Neural progenitor cell (in vitro differentiated cells): ENCODE data around the gene GTPBP10. TPM values are rescaled to one million over a fixed set of nuclear protein-coding genes. Genes with fewer than 3 reads are reported as not detected.

ENCODE experiments used
- DNase-seq: peaks from one replicate; pipeline ENCODE4 v3.0.0-alpha.2; 2016; ENCODE audit warnings: low spot score
- H2AFZ ChIP-seq: fragments of 200-600 bp; sonication (generic); replicated peaks from 2 replicates; pipeline ENCODE4 v1.6.1; 2016; ENCODE audit warnings: antibody characterized with exemption
- H3F3A ChIP-seq: fragments of 200-600 bp; sonication (generic); 2 replicates; pipeline ENCODE4 v1.6.1; 2016; ENCODE audit warnings: antibody characterized with exemption, low read depth
- H3K27ac ChIP-seq: fragments of 200-600 bp; sonication (generic); 2 replicates; pipeline ENCODE4 v1.5.1; 2016; ENCODE audit warnings: mild to moderate bottlenecking
- H3K27me3 ChIP-seq: fragments of 200-600 bp; sonication (generic); 2 replicates; pipeline ENCODE4 v1.6.1; 2016; ENCODE audit warnings: mild to moderate bottlenecking, moderate library complexity
- H3K36me3 ChIP-seq: fragments of 200-600 bp; sonication (generic); 2 replicates; pipeline ENCODE4 v1.5.1; 2016
- H3K4me1 ChIP-seq: fragments of 200-600 bp; sonication (generic); 2 replicates; pipeline ENCODE4 v1.6.1; 2016; ENCODE audit warnings: mixed run types
- H3K4me2 ChIP-seq: fragments of 200-600 bp; sonication (generic); 2 replicates; pipeline ENCODE4 v1.6.1; 2016
- H3K4me3 ChIP-seq: fragments of 200-600 bp; sonication (generic); 2 replicates; pipeline ENCODE4 v1.5.1; 2016
- H3K79me2 ChIP-seq: fragments of 200-600 bp; sonication (generic); 2 replicates; pipeline ENCODE4 v1.6.1; 2016; ENCODE audit warnings: low read depth
- H3K9ac ChIP-seq: fragments of 200-600 bp; sonication (generic); 2 replicates; pipeline ENCODE4 v1.6.1; 2016
- H3K9me3 ChIP-seq: fragments of 200-600 bp; sonication (generic); 2 replicates; pipeline ENCODE4 v1.5.1; 2016; ENCODE audit warnings: low read depth
- H4K20me1 ChIP-seq: fragments of 200-600 bp; sonication (generic); 2 replicates; pipeline ENCODE4 v1.6.1; 2016; ENCODE audit warnings: low read depth
- H3K27ac Mint-ChIP-seq: 3 replicates; pipeline ENCODE4 v1.8.0; 2021; ENCODE audit warnings: mixed read lengths
- H3K27me3 Mint-ChIP-seq: 2 replicates; pipeline ENCODE4 v1.8.0; 2022; ENCODE audit warnings: low read depth, mild to moderate bottlenecking, inconsistent platforms, moderate library complexity, mixed read lengths; ENCODE audit not compliant: insufficient read depth
- H3K36me3 Mint-ChIP-seq: 3 replicates; pipeline ENCODE4 v1.8.0; 2021; ENCODE audit warnings: mixed read lengths
- H3K4me1 Mint-ChIP-seq: 3 replicates; pipeline ENCODE4 v1.8.0; 2021; ENCODE audit warnings: mixed read lengths
- H3K4me3 Mint-ChIP-seq: 3 replicates; pipeline ENCODE4 v1.8.0; 2021; ENCODE audit warnings: mild to moderate bottlenecking, moderate library complexity, mixed read lengths
- H3K9me3 Mint-ChIP-seq: 3 replicates; pipeline ENCODE4 v1.8.0; 2020; ENCODE audit warnings: mixed read lengths
- EZH2 ChIP-seq: fragments of 200-600 bp; sonication (generic); IDR thresholded peaks from 2 replicates; pipeline ENCODE4 v1.6.1; 2017; ENCODE audit warnings: antibody characterized with exemption, mild to moderate bottlenecking, moderate library complexity
- EZH2phosphoT487 ChIP-seq: fragments of 200-600 bp; sonication (generic); IDR thresholded peaks from 2 replicates; pipeline ENCODE4 v1.6.1; 2017; ENCODE audit warnings: antibody characterized with exemption
- total RNA-seq: library from RNA; depleted of rRNA; stranded (reverse); fragments of >200 nt; gene quantifications from 2 replicates; pipeline ENCODE4 v1.2.3, GENCODE V29; 2015; ENCODE audit warnings: low replicate concordance
- TF ChIP-seq, protein P1 (sequence below): fragments of 200-600 bp; sonication (generic); IDR thresholded peaks from 2 replicates; pipeline ENCODE4 v1.5.1; 2017; ENCODE audit warnings: antibody characterized with exemption, mild to moderate bottlenecking

GTPBP10 gene
- total RNA-seq, 1 donor from 2014 or later = 29.9 TPM

DNA sequence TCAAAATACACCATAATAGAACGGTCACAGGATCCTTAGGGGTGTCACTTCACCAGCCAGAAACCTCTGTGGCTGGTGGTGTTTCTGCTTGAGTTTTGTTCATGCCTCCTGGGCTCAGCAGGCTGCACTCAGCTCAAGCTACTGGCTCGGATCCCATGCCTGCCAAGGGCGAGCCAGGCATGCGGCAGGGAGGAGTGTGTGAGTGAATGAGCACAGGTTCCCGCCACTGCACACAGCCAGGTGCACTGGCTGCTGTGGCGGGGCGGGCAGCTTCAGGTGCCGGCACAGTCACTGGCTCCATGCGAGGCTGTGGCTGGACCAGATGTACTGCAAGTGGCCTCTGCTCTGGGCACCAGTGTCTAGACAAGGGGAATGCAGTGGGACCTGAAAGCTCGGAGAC lies 86.2 kb downstream of the GTPBP10 start:
- Mint-ChIP-seq H3K36me3 (peaks cover 2% of the 10 kb centered on the region), H3K27ac (no peak overlapping the region), H3K27me3 (peaks cover 4% of the 10 kb centered on the region), H3K4me3 (no peak overlapping the region), H3K4me1 (no peaks in the 10 kb centered on the region), H3K9me3 (peaks cover 22% of the 10 kb centered on the region)
- TF ChIP-seq EZH2 = no peak
- TF ChIP-seq EZH2phosphoT487 = no peak
- TF ChIP-seq, protein P1, sequence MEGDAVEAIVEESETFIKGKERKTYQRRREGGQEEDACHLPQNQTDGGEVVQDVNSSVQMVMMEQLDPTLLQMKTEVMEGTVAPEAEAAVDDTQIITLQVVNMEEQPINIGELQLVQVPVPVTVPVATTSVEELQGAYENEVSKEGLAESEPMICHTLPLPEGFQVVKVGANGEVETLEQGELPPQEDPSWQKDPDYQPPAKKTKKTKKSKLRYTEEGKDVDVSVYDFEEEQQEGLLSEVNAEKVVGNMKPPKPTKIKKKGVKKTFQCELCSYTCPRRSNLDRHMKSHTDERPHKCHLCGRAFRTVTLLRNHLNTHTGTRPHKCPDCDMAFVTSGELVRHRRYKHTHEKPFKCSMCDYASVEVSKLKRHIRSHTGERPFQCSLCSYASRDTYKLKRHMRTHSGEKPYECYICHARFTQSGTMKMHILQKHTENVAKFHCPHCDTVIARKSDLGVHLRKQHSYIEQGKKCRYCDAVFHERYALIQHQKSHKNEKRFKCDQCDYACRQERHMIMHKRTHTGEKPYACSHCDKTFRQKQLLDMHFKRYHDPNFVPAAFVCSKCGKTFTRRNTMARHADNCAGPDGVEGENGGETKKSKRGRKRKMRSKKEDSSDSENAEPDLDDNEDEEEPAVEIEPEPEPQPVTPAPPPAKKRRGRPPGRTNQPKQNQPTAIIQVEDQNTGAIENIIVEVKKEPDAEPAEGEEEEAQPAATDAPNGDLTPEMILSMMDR = no peak
- Histone ChIP-seq H3K9ac (no peak overlapping the region), H3K4me2 (no peak overlapping the region), H3K4me1 (no peaks in the 10 kb centered on the region), H3K9me3 (no peaks in the 10 kb centered on the region), H2AFZ (no peak overlapping the region), H3K36me3 (no peaks in the 10 kb centered on the region), H4K20me1 (no peaks in the 10 kb centered on the region), H3K4me3 (no peak overlapping the region), H3K27ac (no peak overlapping the region), H3K79me2 (no peaks in the 10 kb centered on the region), H3F3A (no peaks in the 10 kb centered on the region), H3K27me3 (no peaks in the 10 kb centered on the region)
- DNase-seq = no peak

DNA sequence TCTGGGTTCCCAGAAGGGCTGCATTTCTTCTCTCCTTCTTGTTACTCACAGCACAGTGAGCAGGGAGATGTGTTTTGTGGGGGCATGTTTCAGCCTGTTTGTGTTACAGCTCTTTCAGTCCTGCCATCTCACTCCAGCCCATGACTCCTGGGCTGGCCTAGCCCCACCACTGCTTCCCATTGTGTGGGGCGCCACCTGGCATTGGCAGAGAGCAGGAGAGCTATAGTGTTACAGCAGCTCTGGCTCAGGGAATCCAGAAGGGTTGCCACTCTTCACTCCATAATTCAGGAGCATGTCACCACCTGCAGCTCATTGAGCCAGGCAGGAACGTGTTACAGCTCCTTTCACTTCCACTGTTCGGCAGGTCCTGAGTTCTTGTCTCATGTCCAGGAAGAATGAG lies 86.7 kb downstream of the GTPBP10 start:
- H4K20me1 ChIP-seq = no peaks in the 10 kb centered on the region
- no peaks in the 10 kb centered on the region for H3K4me1 ChIP-seq
- no peaks in the 10 kb centered on the region for H3K9me3 ChIP-seq
- TF ChIP-seq EZH2phosphoT487 = no peak
- TF ChIP-seq, protein P1 = no peak
- no peak for TF ChIP-seq EZH2
- H3K27me3 ChIP-seq = no peaks in the 10 kb centered on the region
- H3K27ac ChIP-seq = no peak overlapping the region
- Mint-ChIP-seq H3K27ac (no peak overlapping the region), H3K9me3 (peaks cover 23% of the 10 kb centered on the region), H3K4me1 (no peaks in the 10 kb centered on the region), H3K27me3 (peaks cover 4% of the 10 kb centered on the region), H3K4me3 (no peak overlapping the region), H3K36me3 (peaks cover 2% of the 10 kb centered on the region)
- no peak overlapping the region for H3K9ac ChIP-seq
- no peaks in the 10 kb centered on the region for H3K36me3 ChIP-seq
- H3K79me2 ChIP-seq = no peaks in the 10 kb centered on the region
- H3F3A ChIP-seq = no peaks in the 10 kb centered on the region
- no peak overlapping the region for H3K4me3 ChIP-seq
- no peak overlapping the region for H3K4me2 ChIP-seq
- no peak for DNase-seq
- H2AFZ ChIP-seq = no peak overlapping the region

Other genes with a start within 250 kb of the GTPBP10 start
- gene STEAP1, start 192.2 kb upstream of the GTPBP10 start, total RNA-seq = 1.5 and 2.3 TPM in 2 replicates
- gene STEAP2, start 135.0 kb upstream of the GTPBP10 start, total RNA-seq = 3.0 and 3.6 TPM in 2 replicates
- 2.2 and 4.8 TPM in 2 replicates for gene CFAP69, start 101.5 kb upstream of the GTPBP10 start, total RNA-seq
- gene FAM237B, start 25.4 kb upstream of the GTPBP10 start, total RNA-seq = not detected in 2 replicates
- 64.9 and 87.3 TPM in 2 replicates for gene CLDN12, start 56.7 kb downstream of the GTPBP10 start, total RNA-seq
- gene PTTG1IP2, start 122.9 kb downstream of the GTPBP10 start, total RNA-seq = not detected in 2 replicates
- 41.9 and 52.3 TPM in 2 replicates for gene CDK14, start 249.6 kb downstream of the GTPBP10 start, total RNA-seq